ENCODE data around the gene TMEM154. TPM values are rescaled to one million over a fixed set of nuclear protein-coding genes. Genes with fewer than 3 reads are reported as not detected.

The TMEM154 gene
- total and polyA plus RNA-seq, 10 of the 15 experiments (the other 5 are each of a cell fraction or from before 2014, with no cell fraction given): 5.1 to 41.4 (median 18.2) TPM

DNA sequence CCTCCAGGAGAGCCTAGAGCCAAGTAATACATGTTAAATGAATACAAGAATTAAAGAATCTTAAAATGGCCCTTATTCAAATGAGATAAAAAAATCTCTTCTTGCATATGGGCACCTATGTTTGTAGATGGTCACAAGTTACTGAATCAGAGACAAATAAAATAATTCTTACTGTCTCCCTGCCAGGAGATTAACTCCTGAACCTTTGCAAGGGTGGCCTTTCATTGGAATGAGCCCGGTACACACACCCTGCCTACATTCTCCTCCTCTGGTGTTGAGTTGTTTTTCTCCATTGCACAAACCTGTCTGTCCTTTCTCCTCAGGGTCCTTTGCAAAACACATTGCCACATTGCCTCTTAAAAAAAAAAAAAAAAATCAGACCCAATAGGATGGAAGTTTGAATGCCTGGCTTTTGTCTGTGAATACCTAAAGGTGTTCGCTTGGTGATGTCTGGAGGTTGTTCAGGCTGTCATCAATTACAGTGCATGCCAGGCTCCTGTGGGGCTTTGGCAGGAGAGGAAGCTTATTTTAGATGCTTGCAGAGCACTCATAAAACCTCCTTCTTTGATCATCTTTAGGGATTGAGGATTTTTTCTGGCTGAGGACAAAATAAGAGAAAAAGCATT lies 8.3 kb upstream of the TMEM154 start:
- DNase-seq (ENCODE audit: low read depth, low spot score) (no peak), FAIRE-seq (no peak), ATAC-seq (no peak)
- H3K9ac ChIP-seq (ENCODE audit: control insufficient read depth, insufficient read depth, low read length): no peak overlapping the region
- ChIA-PET SMC1A (ENCODE audit: uncharacterized antibody, unreplicated experiment) (interaction anchor here (1.7 to 3.1 kb wide), 2 partner anchors 10 to 12 kb away, joined by 7 to 20 read pairs; no protein-coding TSS in a partner anchor), RAD21 (ENCODE audit: unreplicated experiment) (no interaction called here), POLR2A (interaction anchor here (1.0 kb wide), 1 partner anchor 12 kb away, joined by 4 read pairs; no protein-coding TSS in a partner anchor), CTCF (interaction anchor here (5.5 kb wide), 1 partner anchor 12 kb away, joined by 30 read pairs; no protein-coding TSS in a partner anchor)
- 86% methylated on average over 2 of the region's 2 CpGs for WGBS (ENCODE audit: insufficient coverage, insufficient replicate concordance, low lambda C conversion rate, missing lambda C conversion rate)
- BruUV-seq (replicated peaks): no TSS peak
- H3K9me3 ChIP-seq (replicated peaks; ENCODE audit: control insufficient read depth, insufficient read depth, low read length): no peaks in the 10 kb centered on the region
- TF ChIP-seq NR2C1 (IDR thresholded peaks at IDR 0.05) (no peak), RB1 (IDR thresholded peaks at IDR 0.05; ENCODE audit: borderline replicate concordance) (no peak)
- TF ChIP-seq, protein P1, sequence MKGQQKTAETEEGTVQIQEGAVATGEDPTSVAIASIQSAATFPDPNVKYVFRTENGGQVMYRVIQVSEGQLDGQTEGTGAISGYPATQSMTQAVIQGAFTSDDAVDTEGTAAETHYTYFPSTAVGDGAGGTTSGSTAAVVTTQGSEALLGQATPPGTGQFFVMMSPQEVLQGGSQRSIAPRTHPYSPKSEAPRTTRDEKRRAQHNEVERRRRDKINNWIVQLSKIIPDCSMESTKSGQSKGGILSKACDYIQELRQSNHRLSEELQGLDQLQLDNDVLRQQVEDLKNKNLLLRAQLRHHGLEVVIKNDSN (IDR thresholded peaks at IDR 0.05; ENCODE audit: borderline replicate concordance, extremely low read length, insufficient read depth, low read depth, low read length): no peak
- TF ChIP-seq, protein P2, sequence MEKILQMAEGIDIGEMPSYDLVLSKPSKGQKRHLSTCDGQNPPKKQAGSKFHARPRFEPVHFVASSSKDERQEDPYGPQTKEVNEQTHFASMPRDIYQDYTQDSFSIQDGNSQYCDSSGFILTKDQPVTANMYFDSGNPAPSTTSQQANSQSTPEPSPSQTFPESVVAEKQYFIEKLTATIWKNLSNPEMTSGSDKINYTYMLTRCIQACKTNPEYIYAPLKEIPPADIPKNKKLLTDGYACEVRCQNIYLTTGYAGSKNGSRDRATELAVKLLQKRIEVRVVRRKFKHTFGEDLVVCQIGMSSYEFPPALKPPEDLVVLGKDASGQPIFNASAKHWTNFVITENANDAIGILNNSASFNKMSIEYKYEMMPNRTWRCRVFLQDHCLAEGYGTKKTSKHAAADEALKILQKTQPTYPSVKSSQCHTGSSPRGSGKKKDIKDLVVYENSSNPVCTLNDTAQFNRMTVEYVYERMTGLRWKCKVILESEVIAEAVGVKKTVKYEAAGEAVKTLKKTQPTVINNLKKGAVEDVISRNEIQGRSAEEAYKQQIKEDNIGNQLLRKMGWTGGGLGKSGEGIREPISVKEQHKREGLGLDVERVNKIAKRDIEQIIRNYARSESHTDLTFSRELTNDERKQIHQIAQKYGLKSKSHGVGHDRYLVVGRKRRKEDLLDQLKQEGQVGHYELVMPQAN (conservative IDR thresholded peaks at IDR 0.05): no peak
- H3K4me3 ChIP-seq: no peak overlapping the region
- in situ Hi-C loops (cut with MboI) (no loop called here), intact Hi-C loops (cut with micrococcal nuclease; ENCODE audit: unreplicated experiment) (no loop called here)
- H3K27ac ChIP-seq (ENCODE audit: control insufficient read depth, insufficient read depth): no peak overlapping the region
- no peak overlapping the region for H2AFZ ChIP-seq (ENCODE audit: control insufficient read depth, low read depth, low read length)
- no peaks in the 10 kb centered on the region for H4K20me1 ChIP-seq (ENCODE audit: control insufficient read depth, insufficient read depth)
- no peak overlapping the region for H3K4me2 ChIP-seq (ENCODE audit: control insufficient read depth, insufficient read depth)
- H3K27me3 ChIP-seq (replicated peaks in 1 of 2; ENCODE audit: control insufficient read depth in 2 of 2, insufficient read depth in 2 of 2, low read length in 1 of 2): no peaks in the 10 kb centered on the region; a peak in 1 of 4 replicates
- H3K36me3 ChIP-seq (ENCODE audit: control insufficient read depth in 2 of 2, insufficient read depth in 2 of 2, low read length in 1 of 2): no peaks in the 10 kb centered on the region
- no peaks in the 10 kb centered on the region for H3K79me2 ChIP-seq (ENCODE audit: control insufficient read depth, insufficient read depth, low read length)
- peaks cover 12% of the 10 kb centered on the region for H3K4me1 ChIP-seq (ENCODE audit: control insufficient read depth, insufficient read depth, low read length)
